Cardiac septum (tissue), 1 donor: ENCODE measurements around the gene TUBB4B. TPM values are rescaled to one million over a fixed set of nuclear protein-coding genes. Genes with fewer than 3 reads are reported as not detected.
"Not testable (repeated sequence)": the region's sequence is repeated elsewhere in the genome, so short reads cannot be mapped to it uniquely, and the experiment has no call there.

Experiments
- DNase-seq: peaks from one replicate; pipeline ENCODE4 v3.0.0-alpha.2; 2020; ENCODE audit warnings: low spot score
- intact Hi-C: fragments of 100-400 bp; cut with DNase I; formaldehyde crosslinking; loops from one replicate; pipeline ENCODE4 v1.14.0; 2022
- total RNA-seq: library from RNA; stranded (reverse); fragmentation: NEBNext Ultra II Directional; extraction: Animal tissue kit (Norgen Biotek cat#: 25700); gene quantifications from one replicate; pipeline ENCODE4 v1.2.1, GENCODE V29; 2021
- donor health status: DM: no; HTN: no; CAD: no.

Gene TUBB4B
- total RNA-seq, 1 donor from 2014 or later = 304 TPM

- DNase-seq = no peak
- intact Hi-C loops = no loop called here
Observed at GRCh38 chr9:137244486-137245449, 3.7 kb downstream of the TUBB4B start.

GRCh38 chr9:137245450-137246421 lies 4.6 kb downstream of the TUBB4B start:
- intact Hi-C loops = no loop called here
- DNase-seq = no peak

DNA sequence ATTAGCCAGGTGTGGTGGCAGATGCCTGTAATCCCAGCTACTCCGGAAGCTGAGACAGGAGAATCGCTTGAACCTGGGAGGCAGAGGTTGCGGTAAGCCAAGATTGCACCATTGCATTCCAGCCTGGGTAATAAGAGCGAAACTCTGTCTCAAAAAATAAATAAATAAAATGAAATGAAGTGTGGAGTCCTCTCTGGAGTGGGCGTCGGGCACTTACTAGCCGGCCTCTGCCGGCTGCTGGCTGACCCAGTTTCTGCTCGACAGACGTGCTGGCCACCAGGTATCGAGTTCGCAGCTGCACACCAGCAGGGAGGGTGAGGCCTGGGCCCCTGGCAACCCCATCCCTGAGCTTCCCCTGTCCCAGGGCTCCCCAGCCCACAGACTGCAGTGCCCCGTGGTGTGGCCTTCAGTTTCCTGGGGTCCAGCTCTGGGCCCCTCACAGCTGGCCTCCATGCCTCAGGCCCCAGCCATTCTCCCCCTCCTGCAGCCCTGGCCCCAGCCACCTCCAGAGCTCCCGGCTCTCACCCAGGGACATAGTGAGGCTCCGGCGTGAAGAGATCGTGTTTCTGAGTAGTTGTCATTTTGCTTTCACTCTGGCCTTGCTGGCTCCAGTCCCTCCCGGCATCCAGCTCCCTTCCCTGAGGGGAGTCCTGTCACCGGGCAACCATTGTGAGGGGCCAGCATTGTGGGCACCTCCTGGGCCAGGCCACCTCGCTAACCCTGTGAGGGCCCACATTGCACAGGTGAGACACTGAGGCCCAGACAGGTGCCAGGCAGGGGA lies 6.2 kb downstream of the TUBB4B start:
- intact Hi-C loops = no loop called here
- DNase-seq = no peak

- intact Hi-C loops = no loop called here
- DNase-seq = no peak
Observed at GRCh38 chr9:137247916-137248175, 6.8 kb downstream of the TUBB4B start.

DNA sequence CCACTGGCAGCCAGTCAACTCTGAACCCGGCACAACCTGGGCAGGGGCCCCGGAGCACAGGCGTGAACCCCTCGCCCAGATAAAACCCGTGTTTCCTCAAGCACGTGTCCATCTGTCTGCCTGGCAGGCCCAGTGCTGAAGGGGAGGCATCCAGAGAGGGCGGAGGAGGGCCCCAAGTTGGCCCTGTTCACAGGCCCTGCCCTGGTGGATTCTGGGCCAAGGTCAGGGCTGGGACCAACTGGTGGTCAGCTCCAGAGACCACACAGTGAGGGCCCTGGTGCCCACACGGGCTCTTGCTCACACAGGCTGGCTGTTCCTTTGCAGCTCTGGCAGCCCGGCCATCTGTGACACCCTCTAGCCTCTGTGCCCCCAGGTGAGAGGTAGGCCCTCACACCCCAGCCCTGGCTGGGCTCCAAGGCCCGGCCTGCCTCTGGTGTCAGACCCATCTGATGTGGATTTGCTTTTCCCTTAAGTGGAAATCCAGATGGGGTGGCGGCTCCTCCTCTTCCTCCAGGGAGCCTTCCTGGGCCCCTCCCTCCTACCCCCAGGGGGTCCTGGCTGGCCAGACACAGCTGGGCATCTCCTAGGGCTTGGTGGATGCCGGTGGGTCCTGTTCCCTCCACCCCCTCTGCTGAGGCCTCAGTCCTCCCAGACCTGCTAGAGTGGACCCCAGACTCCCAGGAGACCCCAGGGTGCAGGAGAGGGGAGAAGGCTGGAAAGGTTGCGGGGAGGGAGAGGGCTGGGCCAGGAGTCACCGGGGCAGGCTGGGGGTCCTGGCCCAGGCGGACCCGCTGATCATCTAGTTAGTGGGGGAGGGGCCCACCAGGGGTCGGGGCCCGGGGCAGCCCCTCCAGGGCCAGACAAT lies 9.5 kb downstream of the TUBB4B start:
- intact Hi-C loops = no loop called here
- no peak for DNase-seq

DNA sequence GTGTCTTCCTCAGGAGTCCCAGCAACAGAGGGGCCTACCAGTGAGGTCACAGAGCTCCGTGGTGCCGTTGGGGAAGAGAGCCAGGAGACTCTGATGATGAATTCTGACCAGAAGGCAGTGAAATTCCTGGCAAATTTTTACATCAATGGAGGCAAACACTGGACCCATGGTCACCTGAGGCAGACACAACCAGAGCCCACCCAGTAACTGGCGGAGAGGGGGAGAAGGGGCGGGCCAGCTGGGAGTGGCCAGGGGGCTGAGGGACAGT lies 10.0 kb downstream of the TUBB4B start, which contains the start of gene STPG3:
Gene STPG3, plus strand, starts transcription at position 93 of the 268 bp plus-strand sequence. Its CDS starts 1 bp downstream, at position 94.
- no peak for DNase-seq
- intact Hi-C loops = no loop called here

DNA sequence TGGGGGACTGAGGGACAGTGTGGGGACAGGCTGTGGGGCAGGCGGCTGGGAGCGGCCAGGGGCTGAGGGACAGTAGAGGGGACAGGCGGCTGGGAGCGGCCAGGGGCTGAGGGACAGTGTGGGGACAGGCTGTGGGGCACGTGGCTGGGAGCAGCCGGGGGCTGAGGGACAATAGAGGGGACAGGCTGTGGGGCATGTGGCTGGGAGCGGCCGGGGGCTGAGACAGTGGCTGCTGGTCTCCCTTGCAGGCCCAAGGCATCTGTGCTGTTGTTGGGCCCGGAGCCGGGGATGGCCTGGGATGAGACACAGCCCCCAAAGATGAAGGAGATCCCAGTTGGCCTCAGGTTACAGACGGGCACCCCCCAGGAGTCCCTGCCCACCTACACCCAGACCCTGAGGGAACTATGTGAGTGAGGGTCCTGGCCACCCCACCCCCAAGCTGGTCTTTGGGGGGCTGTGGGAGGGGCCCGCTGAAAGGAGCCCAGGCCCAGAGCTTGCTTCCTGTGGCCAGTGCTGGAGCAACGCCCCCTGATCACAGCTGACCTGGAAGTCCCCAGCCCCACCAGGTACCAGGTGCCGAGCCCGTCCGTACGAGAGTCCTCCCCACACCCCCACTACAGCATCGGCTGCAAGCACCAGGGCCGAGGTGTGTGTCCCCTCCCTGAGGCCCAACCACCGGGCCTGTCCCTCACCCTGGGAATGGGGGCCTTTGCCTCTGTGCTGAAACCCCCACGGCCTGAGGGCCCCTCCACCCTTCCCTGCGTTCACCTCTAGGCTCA lies 10.6 kb downstream of the TUBB4B start:
- intact Hi-C loops = no loop called here
- DNase-seq = no peak

DNA sequence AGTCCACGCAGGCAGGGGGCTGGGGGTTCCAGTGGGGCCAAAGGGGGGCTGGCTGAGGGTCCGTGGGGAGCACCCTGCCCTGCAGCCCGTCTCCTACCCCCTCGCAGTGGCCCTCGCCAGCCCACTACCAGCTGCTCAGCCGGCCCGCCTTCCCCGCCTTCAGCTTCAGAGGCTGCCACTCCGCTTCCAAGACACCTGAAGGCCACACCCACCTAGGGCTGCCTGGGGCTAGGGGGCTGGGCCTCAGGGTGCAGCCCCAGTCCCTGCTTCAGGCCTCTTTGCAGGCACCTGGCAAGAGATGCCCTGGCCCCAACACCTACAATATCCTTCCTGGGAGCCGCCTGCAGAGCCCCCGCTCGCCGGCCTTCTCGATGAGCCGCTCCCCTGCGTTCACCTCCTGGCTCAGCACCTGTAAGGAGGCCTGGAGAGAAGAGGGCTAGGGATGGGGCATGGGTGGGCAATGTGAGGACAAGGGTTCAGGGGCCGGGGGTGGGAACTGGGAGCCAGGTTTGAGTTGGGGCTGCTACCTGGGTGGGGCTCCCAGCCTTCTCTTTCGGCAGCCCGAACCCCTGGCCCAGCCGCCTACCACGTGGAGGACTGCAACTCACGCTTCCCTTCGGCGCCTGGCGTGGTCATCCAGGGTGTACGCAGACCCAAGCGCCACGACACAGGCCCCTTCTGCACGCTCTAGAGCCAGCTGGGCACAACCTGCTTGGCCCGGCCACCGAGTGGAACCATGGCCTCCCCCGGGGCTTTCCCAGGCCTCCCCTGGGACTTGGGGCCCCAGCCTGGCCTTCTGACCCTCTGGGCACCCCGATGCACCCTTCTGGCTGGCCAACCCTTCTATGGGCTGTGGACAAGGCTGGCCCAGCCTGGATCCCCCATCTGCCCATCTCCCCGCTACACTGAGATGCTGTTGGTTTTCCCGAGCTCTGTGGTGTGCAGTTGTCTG lies 11.7 kb downstream of the TUBB4B start:
- intact Hi-C loops = no loop called here
- no peak for DNase-seq

GRCh38 chr9:137253717-137254623 lies 12.9 kb downstream of the TUBB4B start:
- DNase-seq = no peak
- intact Hi-C loops = loop anchor here (2.0 kb wide), 1 partner anchor 13 kb away; the partner anchor contains the start of gene TUBB4B

GRCh38 chr9:137254624-137255447 lies 13.7 kb downstream of the TUBB4B start, which contains the start of gene NELFB:
Gene NELFB, plus strand, starts transcription at chr9:137255327.
- peak; percentile 98 for DNase-seq
- intact Hi-C loops = loop anchor here (1.0 to 2.0 kb wide), 2 partner anchors 14 to 32 kb away; partner anchors contain the start of gene TUBB4B

- intact Hi-C loops = loop anchor here (1.0 to 2.0 kb wide), 2 partner anchors 15 to 32 kb away; partner anchors contain the start of gene TUBB4B
- no peak for DNase-seq
Observed at GRCh38 chr9:137255448-137256114, 14.5 kb downstream of the TUBB4B start.

DNA sequence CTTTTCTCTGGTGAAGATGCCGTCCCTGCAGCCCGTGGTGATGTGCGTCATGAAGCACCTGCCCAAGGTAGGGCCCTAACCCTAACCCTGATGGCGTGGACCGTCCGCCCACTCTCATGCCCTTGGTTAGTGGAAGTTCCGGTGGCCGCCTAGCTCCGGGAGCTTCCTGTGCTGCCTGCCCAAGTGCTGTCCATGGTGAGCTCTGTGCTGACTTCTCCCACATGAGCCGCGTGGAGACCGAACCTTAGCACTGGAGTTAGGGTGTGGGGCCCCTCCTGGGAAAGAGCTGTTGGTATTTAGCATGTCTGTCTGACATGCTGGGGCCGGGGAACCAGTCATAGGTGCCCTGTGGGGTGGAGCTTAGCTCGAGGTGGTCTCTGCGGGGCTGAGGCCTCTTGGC lies 15.3 kb downstream of the TUBB4B start:
- intact Hi-C loops = no loop called here
- no peak for DNase-seq

DNA sequence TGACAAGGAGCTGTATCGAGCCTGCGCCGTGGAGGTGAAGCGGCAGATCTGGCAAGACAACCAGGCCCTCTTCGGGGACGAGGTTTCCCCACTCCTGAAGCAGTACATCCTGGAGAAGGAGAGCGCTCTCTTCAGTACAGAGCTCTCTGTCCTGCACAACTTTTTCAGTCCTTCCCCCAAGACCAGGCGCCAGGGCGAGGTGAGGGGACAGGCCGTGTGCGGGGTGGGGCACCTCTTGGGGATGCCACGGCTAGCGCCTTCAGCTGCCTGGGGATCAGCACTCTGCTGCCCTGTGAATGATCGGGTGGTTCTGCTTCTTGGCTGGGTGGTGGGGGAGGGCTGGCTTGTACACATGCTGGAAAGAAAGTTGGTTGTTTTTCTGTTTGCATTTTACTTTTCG lies 15.8 kb downstream of the TUBB4B start:
- DNase-seq = no peak
- intact Hi-C loops = no loop called here

GRCh38 chr9:137262173-137262908 lies 21.3 kb downstream of the TUBB4B start:
- DNase-seq, intact Hi-C loops: not testable (repeated sequence)
